T-helper 1 cell treated with Interleukin-12 subunit alpha and Interleukin-12 subunit beta and Interleukin-4 antibody, amounts not matched to agents 30 μg/mL and 1 μg/mL, for 36 hours (primary cell): ENCODE data around the gene LSM12.

Source experiments
- H3K27ac Mint-ChIP-seq: one replicate; pipeline ENCODE4 v1.8.0; 2021; ENCODE audit warnings: mild to moderate bottlenecking, mixed read lengths
- H3K27me3 Mint-ChIP-seq: one replicate; pipeline ENCODE4 v1.8.0; 2021; ENCODE audit warnings: low read depth, mixed read lengths
- H3K36me3 Mint-ChIP-seq: one replicate; pipeline ENCODE4 v1.8.0; 2021; ENCODE audit warnings: low read depth, mixed read lengths
- H3K4me1 Mint-ChIP-seq: one replicate; pipeline ENCODE4 v1.8.0; 2021; ENCODE audit warnings: low read depth, mixed read lengths
- H3K4me3 Mint-ChIP-seq: one replicate; pipeline ENCODE4 v1.8.0; 2021; ENCODE audit warnings: mild to moderate bottlenecking, moderate library complexity, mixed read lengths
- H3K9me3 Mint-ChIP-seq: one replicate; pipeline ENCODE4 v1.8.0; 2021; ENCODE audit warnings: mixed read lengths

Gene LSM12

DNA sequence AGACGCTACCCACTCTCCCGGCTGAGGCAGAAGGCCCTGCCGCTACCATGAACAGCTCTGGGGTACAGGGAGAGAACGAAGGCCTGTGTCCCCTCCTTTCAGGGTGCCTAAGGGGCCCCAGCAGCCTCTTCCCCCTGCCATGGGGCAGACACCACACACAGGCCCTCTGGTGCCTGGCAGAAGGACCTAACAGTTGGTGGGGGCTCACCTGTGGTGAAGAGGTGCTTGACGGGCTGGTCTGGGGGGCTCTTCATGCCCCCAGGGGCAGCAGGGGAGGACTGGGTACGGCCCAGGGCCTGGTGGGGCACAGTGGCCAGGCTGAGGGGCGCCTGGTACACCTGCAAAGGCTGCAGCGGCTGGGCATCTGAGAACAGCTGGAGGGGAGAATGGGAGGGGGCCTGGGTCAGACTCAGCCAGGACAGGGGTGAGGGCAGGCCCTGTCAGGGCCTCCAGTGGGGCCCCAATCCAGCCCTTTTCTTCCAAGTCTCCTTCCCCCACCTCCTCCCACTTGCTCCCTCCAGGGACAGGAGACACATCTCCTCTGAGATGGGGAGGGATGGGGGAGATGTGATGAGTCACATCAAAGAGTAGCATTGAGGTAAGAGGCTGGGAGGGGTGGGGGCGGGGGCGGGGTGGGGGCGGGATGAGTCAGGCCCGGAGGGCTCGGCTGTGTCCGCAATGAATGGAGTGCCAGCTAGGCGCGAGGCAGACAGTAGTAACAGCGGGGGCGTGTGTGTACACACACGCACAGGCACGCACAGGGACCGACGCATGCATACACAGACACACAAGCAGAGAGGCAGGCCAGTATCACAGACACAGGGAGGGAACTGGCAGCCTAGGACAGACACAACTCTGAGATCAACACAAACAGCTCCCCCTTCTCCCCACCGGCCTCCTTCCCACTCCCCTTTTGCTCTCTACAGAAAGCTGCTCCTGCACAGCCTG is 20.2 kb upstream of the LSM12 start:
- H3K36me3 Mint-ChIP-seq, result peaks cover 7% of the 10 kb centered on the region
- no peaks in the 10 kb centered on the region for H3K9me3 Mint-ChIP-seq
- no peak overlapping the region for H3K4me3 Mint-ChIP-seq
- no peaks in the 10 kb centered on the region for H3K27me3 Mint-ChIP-seq
- H3K27ac Mint-ChIP-seq, result no peak overlapping the region
- H3K4me1 Mint-ChIP-seq, result peaks cover 2% of the 10 kb centered on the region

DNA sequence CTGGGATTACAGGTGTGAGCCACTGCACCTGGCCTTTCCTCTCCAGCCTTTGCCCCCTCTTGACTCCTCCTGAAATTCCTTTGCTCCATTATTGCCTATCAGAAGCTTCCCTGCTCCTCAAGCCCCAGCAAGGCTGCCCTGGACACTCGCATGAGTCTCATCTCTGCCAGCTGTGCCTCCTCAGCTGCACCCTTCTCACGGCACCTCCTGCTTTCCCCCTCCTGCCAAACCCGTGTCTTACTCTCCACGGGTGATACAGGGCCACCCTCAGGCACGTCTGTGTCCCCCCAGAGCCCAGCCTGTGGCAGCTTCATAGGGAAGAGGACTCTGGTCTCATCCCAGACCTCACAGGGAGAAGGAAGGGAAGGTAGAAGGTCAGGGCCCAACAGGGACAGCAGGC is 19.4 kb upstream of the LSM12 start:
- no peaks in the 10 kb centered on the region for H3K27me3 Mint-ChIP-seq
- peaks cover 7% of the 10 kb centered on the region for H3K36me3 Mint-ChIP-seq
- no peak overlapping the region for H3K4me3 Mint-ChIP-seq
- H3K27ac Mint-ChIP-seq, result no peak overlapping the region
- peaks cover 2% of the 10 kb centered on the region for H3K4me1 Mint-ChIP-seq
- no peaks in the 10 kb centered on the region for H3K9me3 Mint-ChIP-seq

GRCh38 chr17:44084921-44085320 is 18.4 kb upstream of the LSM12 start:
- Mint-ChIP-seq H3K36me3 (peaks cover 8% of the 10 kb centered on the region), H3K27me3 (no peaks in the 10 kb centered on the region), H3K9me3 (no peaks in the 10 kb centered on the region), H3K4me1 (peaks cover 2% of the 10 kb centered on the region), H3K4me3 (no peak overlapping the region), H3K27ac (no peak overlapping the region)

GRCh38 chr17:44084131-44084538 is 17.7 kb upstream of the LSM12 start:
- Mint-ChIP-seq H3K36me3 (peaks cover 11% of the 10 kb centered on the region), H3K4me3 (no peak overlapping the region), H3K4me1 (peaks cover 2% of the 10 kb centered on the region), H3K27me3 (no peaks in the 10 kb centered on the region), H3K9me3 (no peaks in the 10 kb centered on the region), H3K27ac (no peak overlapping the region)

DNA sequence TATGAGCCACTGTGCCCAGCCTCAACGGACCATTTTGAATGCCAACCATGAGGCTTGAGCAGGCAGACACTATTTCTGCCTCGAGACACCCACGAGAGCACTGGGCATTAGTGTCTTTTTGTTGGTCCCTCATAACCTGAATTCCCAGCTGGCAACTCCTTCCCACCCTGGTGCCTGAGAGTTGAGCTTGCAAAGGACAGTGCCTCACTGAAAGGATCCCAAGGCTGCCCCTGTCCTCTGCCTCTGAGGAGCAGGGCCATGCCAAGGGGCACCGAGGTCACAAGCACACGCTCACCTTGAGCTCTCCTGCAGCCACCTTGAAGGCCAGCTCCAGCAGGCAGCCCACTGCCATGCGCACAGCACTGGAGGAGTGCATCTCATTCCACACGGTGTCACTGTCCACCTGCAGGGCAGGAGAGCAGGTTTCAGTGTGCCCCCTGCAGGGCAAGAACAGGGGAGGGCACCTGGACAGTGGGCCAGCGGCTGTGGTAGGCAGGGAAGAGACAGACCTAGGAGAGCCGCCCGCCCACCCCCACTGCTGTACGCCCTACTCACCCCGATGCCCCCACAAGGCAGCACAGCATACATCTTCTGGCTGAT is 16.9 kb upstream of the LSM12 start:
- Mint-ChIP-seq H3K27me3 (no peaks in the 10 kb centered on the region), H3K36me3 (peaks cover 12% of the 10 kb centered on the region), H3K4me3 (no peak overlapping the region), H3K4me1 (peaks cover 2% of the 10 kb centered on the region), H3K9me3 (no peaks in the 10 kb centered on the region), H3K27ac (no peak overlapping the region)

- Mint-ChIP-seq H3K27ac (no peak overlapping the region), H3K27me3 (no peaks in the 10 kb centered on the region)
Measured at GRCh38 chr17:44082256-44082927, 15.9 kb upstream of the LSM12 start.

GRCh38 chr17:44081681-44082080 is 15.2 kb upstream of the LSM12 start:
- H3K4me1 Mint-ChIP-seq, result no peaks in the 10 kb centered on the region
- H3K4me3 Mint-ChIP-seq, result no peak overlapping the region
- no peaks in the 10 kb centered on the region for H3K9me3 Mint-ChIP-seq
- H3K36me3 Mint-ChIP-seq, result peaks cover 12% of the 10 kb centered on the region
- H3K27ac Mint-ChIP-seq, result no peak overlapping the region
- H3K27me3 Mint-ChIP-seq, result no peaks in the 10 kb centered on the region

More at GRCh38 chr17:44082256-44082927, 15.9 kb upstream of the LSM12 start:
- Mint-ChIP-seq H3K4me1 (peaks cover 2% of the 10 kb centered on the region), H3K36me3 (peaks cover 12% of the 10 kb centered on the region), H3K9me3 (no peaks in the 10 kb centered on the region), H3K4me3 (no peak overlapping the region)

- H3K36me3 Mint-ChIP-seq, result peaks cover 19% of the 10 kb centered on the region
- no peaks in the 10 kb centered on the region for H3K27me3 Mint-ChIP-seq
- no peaks in the 10 kb centered on the region for H3K9me3 Mint-ChIP-seq
- H3K4me1 Mint-ChIP-seq, result no peaks in the 10 kb centered on the region
- H3K27ac Mint-ChIP-seq, result no peak overlapping the region
- H3K4me3 Mint-ChIP-seq, result no peak overlapping the region
Measured at GRCh38 chr17:44079877-44080821, 13.7 kb upstream of the LSM12 start.

GRCh38 chr17:44078412-44078811 is 11.9 kb upstream of the LSM12 start:
- H3K9me3 Mint-ChIP-seq, result no peaks in the 10 kb centered on the region
- no peaks in the 10 kb centered on the region for H3K27me3 Mint-ChIP-seq
- H3K4me3 Mint-ChIP-seq, result no peak overlapping the region
- no peaks in the 10 kb centered on the region for H3K4me1 Mint-ChIP-seq
- peaks cover 19% of the 10 kb centered on the region for H3K36me3 Mint-ChIP-seq
- H3K27ac Mint-ChIP-seq, result no peak overlapping the region

GRCh38 chr17:44077595-44077909 is 11.1 kb upstream of the LSM12 start:
- Mint-ChIP-seq H3K9me3 (no peaks in the 10 kb centered on the region), H3K27ac (no peak overlapping the region), H3K4me3 (no peak overlapping the region), H3K4me1 (peaks cover 3% of the 10 kb centered on the region), H3K27me3 (no peaks in the 10 kb centered on the region), H3K36me3 (peaks cover 17% of the 10 kb centered on the region)

- H3K4me3 Mint-ChIP-seq, result no peak overlapping the region
- H3K4me1 Mint-ChIP-seq, result peaks cover 4% of the 10 kb centered on the region
- H3K27ac Mint-ChIP-seq, result no peak overlapping the region
- peaks cover 15% of the 10 kb centered on the region for H3K36me3 Mint-ChIP-seq
- H3K9me3 Mint-ChIP-seq, result no peaks in the 10 kb centered on the region
- no peaks in the 10 kb centered on the region for H3K27me3 Mint-ChIP-seq
Measured at GRCh38 chr17:44076716-44077594, 10.5 kb upstream of the LSM12 start.

DNA sequence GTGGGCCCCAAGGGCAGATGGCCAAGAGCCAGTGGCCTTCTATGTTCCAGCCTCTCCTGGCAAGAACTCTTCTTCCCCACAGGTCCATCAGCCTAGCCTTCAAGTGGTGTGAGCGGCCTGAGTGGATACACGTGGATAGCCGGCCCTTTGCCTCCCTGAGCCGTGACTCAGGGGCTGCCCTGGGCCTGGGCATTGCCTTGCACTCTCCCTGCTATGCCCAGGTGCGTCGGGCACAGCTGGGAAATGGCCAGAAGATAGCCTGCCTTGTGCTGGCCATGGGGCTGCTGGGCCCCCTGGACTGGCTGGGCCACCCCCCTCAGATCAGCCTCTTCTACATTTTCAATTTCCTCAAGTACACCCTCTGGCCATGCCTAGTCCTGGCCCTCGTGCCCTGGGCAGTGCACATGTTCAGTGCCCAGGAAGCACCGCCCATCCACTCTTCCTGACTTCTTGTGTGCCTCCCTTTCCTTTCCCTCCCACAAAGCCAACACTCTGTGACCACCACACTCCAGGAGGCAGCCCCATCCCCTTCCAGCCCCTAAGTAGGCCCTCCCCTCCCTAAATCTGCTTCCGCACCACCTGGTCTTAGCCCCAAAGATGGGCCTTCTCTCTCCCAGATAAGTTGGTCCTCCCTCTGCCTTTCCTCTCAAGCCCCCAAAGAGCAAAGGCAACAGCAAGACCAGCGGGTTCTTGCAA is 9.3 kb upstream of the LSM12 start:
- no peak overlapping the region for H3K27ac Mint-ChIP-seq
- no peaks in the 10 kb centered on the region for H3K9me3 Mint-ChIP-seq
- H3K4me1 Mint-ChIP-seq, result peaks cover 15% of the 10 kb centered on the region
- H3K36me3 Mint-ChIP-seq, result peaks cover 15% of the 10 kb centered on the region
- no peaks in the 10 kb centered on the region for H3K27me3 Mint-ChIP-seq
- H3K4me3 Mint-ChIP-seq, result no peak overlapping the region

- H3K27ac Mint-ChIP-seq, result no peak overlapping the region
- H3K9me3 Mint-ChIP-seq, result no peaks in the 10 kb centered on the region
- H3K4me3 Mint-ChIP-seq, result no peak overlapping the region
- H3K4me1 Mint-ChIP-seq, result peaks cover 22% of the 10 kb centered on the region
- peaks cover 14% of the 10 kb centered on the region for H3K36me3 Mint-ChIP-seq
- H3K27me3 Mint-ChIP-seq, result no peaks in the 10 kb centered on the region
Measured at GRCh38 chr17:44074911-44075285, 8.4 kb upstream of the LSM12 start.
